Measurements from ENCODE around the gene UCP1. TPM values are rescaled to one million over a fixed set of nuclear protein-coding genes. Genes with fewer than 3 reads are reported as not detected.

Gene UCP1, protein sequence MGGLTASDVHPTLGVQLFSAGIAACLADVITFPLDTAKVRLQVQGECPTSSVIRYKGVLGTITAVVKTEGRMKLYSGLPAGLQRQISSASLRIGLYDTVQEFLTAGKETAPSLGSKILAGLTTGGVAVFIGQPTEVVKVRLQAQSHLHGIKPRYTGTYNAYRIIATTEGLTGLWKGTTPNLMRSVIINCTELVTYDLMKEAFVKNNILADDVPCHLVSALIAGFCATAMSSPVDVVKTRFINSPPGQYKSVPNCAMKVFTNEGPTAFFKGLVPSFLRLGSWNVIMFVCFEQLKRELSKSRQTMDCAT
- total RNA-seq (not detected), polyA plus RNA-seq (not detected)

DNA sequence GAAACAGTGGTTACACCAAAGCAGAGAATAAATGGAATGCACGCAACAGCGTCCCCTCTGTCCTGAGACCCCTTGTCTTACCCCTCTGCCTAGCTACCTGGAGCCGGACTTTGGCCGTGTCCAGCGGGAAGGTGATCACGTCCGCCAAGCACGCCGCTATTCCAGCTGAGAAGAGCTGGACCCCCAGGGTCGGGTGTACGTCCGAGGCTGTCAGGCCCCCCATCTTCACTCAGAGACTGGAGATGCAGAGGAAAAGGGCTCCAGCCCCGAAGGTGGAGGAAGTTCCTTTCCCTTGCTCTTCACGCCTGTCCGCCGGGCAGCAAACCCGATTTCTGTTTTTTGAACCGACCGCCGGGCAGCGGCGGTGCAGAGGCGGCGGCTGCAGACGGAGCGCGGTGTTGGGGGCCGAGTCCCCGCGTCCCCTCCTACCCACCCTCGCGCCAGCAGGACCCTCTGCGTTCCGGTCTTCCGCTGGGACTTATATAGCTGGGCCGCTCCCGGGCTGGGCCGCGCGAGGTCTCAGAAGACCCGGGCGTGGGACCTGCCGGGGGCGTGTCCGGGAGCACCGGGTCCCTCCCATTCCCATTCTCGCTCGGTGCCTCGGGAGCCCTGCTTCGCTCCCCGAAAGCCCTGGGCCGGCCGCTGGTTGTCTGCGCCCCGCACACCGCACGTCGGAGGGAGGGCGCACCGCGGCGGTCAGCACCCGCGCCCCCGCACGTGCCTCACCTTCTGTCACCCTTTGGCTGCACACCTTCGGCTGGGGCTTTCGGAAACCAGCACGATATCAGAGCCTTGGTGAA lies at the start of gene UCP1:
Gene UCP1, minus strand, starts transcription at position 455 of the 800 bp plus-strand sequence. Its CDS starts 232 bp downstream, at position 223.
- no peak for TF ChIP-seq FOXA2 (IDR thresholded peaks at IDR 0.05)
- TF ChIP-seq, protein P1, sequence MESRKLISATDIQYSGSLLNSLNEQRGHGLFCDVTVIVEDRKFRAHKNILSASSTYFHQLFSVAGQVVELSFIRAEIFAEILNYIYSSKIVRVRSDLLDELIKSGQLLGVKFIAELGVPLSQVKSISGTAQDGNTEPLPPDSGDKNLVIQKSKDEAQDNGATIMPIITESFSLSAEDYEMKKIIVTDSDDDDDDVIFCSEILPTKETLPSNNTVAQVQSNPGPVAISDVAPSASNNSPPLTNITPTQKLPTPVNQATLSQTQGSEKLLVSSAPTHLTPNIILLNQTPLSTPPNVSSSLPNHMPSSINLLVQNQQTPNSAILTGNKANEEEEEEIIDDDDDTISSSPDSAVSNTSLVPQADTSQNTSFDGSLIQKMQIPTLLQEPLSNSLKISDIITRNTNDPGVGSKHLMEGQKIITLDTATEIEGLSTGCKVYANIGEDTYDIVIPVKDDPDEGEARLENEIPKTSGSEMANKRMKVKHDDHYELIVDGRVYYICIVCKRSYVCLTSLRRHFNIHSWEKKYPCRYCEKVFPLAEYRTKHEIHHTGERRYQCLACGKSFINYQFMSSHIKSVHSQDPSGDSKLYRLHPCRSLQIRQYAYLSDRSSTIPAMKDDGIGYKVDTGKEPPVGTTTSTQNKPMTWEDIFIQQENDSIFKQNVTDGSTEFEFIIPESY (IDR thresholded peaks at IDR 0.05) = no peak
- no peak for TF ChIP-seq TAF1 (conservative IDR thresholded peaks at IDR 0.05)
- TF ChIP-seq, protein P2, sequence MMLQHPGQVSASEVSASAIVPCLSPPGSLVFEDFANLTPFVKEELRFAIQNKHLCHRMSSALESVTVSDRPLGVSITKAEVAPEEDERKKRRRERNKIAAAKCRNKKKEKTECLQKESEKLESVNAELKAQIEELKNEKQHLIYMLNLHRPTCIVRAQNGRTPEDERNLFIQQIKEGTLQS (IDR thresholded peaks at IDR 0.05) = no peak
- TF ChIP-seq, protein P3, sequence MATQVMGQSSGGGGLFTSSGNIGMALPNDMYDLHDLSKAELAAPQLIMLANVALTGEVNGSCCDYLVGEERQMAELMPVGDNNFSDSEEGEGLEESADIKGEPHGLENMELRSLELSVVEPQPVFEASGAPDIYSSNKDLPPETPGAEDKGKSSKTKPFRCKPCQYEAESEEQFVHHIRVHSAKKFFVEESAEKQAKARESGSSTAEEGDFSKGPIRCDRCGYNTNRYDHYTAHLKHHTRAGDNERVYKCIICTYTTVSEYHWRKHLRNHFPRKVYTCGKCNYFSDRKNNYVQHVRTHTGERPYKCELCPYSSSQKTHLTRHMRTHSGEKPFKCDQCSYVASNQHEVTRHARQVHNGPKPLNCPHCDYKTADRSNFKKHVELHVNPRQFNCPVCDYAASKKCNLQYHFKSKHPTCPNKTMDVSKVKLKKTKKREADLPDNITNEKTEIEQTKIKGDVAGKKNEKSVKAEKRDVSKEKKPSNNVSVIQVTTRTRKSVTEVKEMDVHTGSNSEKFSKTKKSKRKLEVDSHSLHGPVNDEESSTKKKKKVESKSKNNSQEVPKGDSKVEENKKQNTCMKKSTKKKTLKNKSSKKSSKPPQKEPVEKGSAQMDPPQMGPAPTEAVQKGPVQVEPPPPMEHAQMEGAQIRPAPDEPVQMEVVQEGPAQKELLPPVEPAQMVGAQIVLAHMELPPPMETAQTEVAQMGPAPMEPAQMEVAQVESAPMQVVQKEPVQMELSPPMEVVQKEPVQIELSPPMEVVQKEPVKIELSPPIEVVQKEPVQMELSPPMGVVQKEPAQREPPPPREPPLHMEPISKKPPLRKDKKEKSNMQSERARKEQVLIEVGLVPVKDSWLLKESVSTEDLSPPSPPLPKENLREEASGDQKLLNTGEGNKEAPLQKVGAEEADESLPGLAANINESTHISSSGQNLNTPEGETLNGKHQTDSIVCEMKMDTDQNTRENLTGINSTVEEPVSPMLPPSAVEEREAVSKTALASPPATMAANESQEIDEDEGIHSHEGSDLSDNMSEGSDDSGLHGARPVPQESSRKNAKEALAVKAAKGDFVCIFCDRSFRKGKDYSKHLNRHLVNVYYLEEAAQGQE (IDR thresholded peaks at IDR 0.05) = no peak
- TF ChIP-seq YY1 (IDR thresholded peaks at IDR 0.05) = no peak
- TF ChIP-seq SP1 (IDR thresholded peaks at IDR 0.05) = no peak
- TF ChIP-seq GABPA (IDR thresholded peaks at IDR 0.05 in 1 of 2, conservative IDR thresholded peaks at IDR 0.05 in 1 of 2) = no peak
- TF ChIP-seq RAD21 (IDR thresholded peaks at IDR 0.05) = no peak
- no peak for TF ChIP-seq EGR1 (IDR thresholded peaks at IDR 0.05; ENCODE audit: low read depth in 2 of 2)
- TF ChIP-seq, protein P4, sequence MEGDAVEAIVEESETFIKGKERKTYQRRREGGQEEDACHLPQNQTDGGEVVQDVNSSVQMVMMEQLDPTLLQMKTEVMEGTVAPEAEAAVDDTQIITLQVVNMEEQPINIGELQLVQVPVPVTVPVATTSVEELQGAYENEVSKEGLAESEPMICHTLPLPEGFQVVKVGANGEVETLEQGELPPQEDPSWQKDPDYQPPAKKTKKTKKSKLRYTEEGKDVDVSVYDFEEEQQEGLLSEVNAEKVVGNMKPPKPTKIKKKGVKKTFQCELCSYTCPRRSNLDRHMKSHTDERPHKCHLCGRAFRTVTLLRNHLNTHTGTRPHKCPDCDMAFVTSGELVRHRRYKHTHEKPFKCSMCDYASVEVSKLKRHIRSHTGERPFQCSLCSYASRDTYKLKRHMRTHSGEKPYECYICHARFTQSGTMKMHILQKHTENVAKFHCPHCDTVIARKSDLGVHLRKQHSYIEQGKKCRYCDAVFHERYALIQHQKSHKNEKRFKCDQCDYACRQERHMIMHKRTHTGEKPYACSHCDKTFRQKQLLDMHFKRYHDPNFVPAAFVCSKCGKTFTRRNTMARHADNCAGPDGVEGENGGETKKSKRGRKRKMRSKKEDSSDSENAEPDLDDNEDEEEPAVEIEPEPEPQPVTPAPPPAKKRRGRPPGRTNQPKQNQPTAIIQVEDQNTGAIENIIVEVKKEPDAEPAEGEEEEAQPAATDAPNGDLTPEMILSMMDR (IDR thresholded peaks at IDR 0.05; ENCODE audit: low read depth, low read length, missing input control) = no peak
- no peak for TF ChIP-seq JUND (IDR thresholded peaks at IDR 0.05)
- no peak for TF ChIP-seq FOXA1 (IDR thresholded peaks at IDR 0.05)
- TF ChIP-seq RXRA (IDR thresholded peaks at IDR 0.05) = no peak
- TF ChIP-seq HNF4A (conservative IDR thresholded peaks at IDR 0.05) = no peak
- Histone ChIP-seq H3K4me1 (ENCODE audit: control insufficient read depth in 4 of 4, insufficient read depth in 4 of 4, low read length in 3 of 4) (peaks cover 9 to 18% (median 16%) of the 10 kb centered on the region in 4 donors), H3K36me3 (ENCODE audit: control insufficient read depth in 4 of 4, insufficient read depth in 3 of 4, low read depth in 1 of 4, low read length in 3 of 4) (no peaks in the 10 kb centered on the region), H3K9ac (ENCODE audit: low read depth in 1 of 2, low read length in 2 of 2) (no peak within 1 kb of the TSS), H3K4me3 (ENCODE audit: low read depth in 1 of 3, low read length in 3 of 3) (peak within 1 kb of the TSS in 2 of 3 donors; percentile 48 to 57), H3K27ac (ENCODE audit: low read depth in 1 of 2, low read length in 2 of 2) (no peak within 1 kb of the TSS), H3K9me3 (ENCODE audit: control insufficient read depth in 4 of 4, low read length in 3 of 4) (peaks cover 0 to 10% (median 4%) of the 10 kb centered on the region in 4 donors), H3K27me3 (ENCODE audit: control insufficient read depth in 4 of 4, insufficient read depth in 4 of 4, low read length in 3 of 4) (peaks cover 0 to 24% (median 6%) of the 10 kb centered on the region in 4 donors)
- no peak for DNase-seq (ENCODE audit: low spot score)
- WGBS = 3% methylated on average over 69 of the region's 69 CpGs

Data from liver (tissue), 9 donors.